Panc1 (cell line): Measurements from ENCODE around the gene ARL13B. TPM values are rescaled to one million over a fixed set of nuclear protein-coding genes. Genes with fewer than 3 reads are reported as not detected.
A peak's percentile ranks its signal among the peaks of the same experiment; 100 is the strongest.
"Not testable (repeated sequence)": the region's sequence is repeated elsewhere in the genome, so short reads cannot be mapped to it uniquely, and the experiment has no call there.

ENCODE experiments used
- ATAC-seq: fragments of 200-7000 bp; cut with Tn5 transposase; 2 replicates; pipeline ENCODE4 v1.9.1; 2020; ENCODE audit warnings: mild to moderate bottlenecking, moderate library complexity
- BruUV-seq: library from RNA; stranded (reverse); fragments of 400-500 nt; replicated peaks from 2 replicates; lab custom pipeline; 2021; lab: Mats Ljungman, UMichigan
- CTCF ChIA-PET: fragments of 300-600 bp; sonication (Branson Sonifier 250); formaldehyde crosslinking; loops from one replicate; lab custom pipeline; 2022; ENCODE audit warnings: antibody characterized with exemption; lab: Charles Lee
- POLR2A ChIA-PET: fragments of 300-600 bp; sonication (Branson Sonifier 250); formaldehyde crosslinking; loops from one replicate; lab custom pipeline; 2022; ENCODE audit warnings: antibody characterized with exemption; lab: Charles Lee
- DNase-seq: peaks from one replicate; pipeline ENCODE4 v3.0.0-alpha.2; 2010; ENCODE audit warnings: low read depth, low spot score
- H3K27ac ChIP-seq: 2 replicates; pipeline ENCODE4 v1.5.1; 2011; ENCODE audit warnings: mild to moderate bottlenecking, low read length, inconsistent platforms
- H3K27me3 ChIP-seq: fragments of 200-500 bp; sonication (Bioruptor generic); 2 replicates; pipeline ENCODE4 v1.6.0; 2014; ENCODE audit warnings: low read length, inconsistent platforms; ENCODE audit not compliant: control insufficient read depth, insufficient read depth
- H3K36me3 ChIP-seq: fragments of 200-500 bp; sonication (Bioruptor generic); 2 replicates; pipeline ENCODE4 v1.5.1; 2014; ENCODE audit warnings: inconsistent platforms, mild to moderate bottlenecking, low read length, moderate library complexity; ENCODE audit not compliant: control insufficient read depth, insufficient read depth
- H3K4me1 ChIP-seq: 2 replicates; pipeline ENCODE4 v1.5.1; 2011; ENCODE audit warnings: inconsistent platforms, mild to moderate bottlenecking, low read length, moderate library complexity; ENCODE audit not compliant: control insufficient read depth, insufficient read depth
- H3K4me3 ChIP-seq, 2 experiments: 2 replicates each; pipeline ENCODE4 v1.5.1; 2011 to 2012; ENCODE audit warnings: low read depth in 2 of 2, low read length in 2 of 2, mild to moderate bottlenecking in 2 of 2, inconsistent platforms in 1 of 2, moderate library complexity in 1 of 2
- H3K9me3 ChIP-seq: fragments of 200-500 bp; sonication (Bioruptor generic); 2 replicates; pipeline ENCODE4 v1.5.1; 2014; ENCODE audit warnings: low read depth, mild to moderate bottlenecking, inconsistent platforms, low read length, moderate library complexity; ENCODE audit not compliant: control insufficient read depth, insufficient read depth
- CTCF ChIP-seq: fragments of 450-650 bp; IDR thresholded peaks from 2 replicates; pipeline ENCODE4 v1.5.1; 2017; ENCODE audit warnings: mild to moderate bottlenecking
- POLR2AphosphoS5 ChIP-seq: IDR thresholded peaks from 2 replicates; pipeline ENCODE4 v1.6.1; 2012; ENCODE audit warnings: mild to moderate bottlenecking, low read depth, low read length, moderate library complexity
- SIN3A ChIP-seq: IDR thresholded peaks from 2 replicates; pipeline ENCODE4 v1.6.1; 2012; ENCODE audit warnings: low read depth, mild to moderate bottlenecking, low read length, moderate library complexity, borderline replicate concordance; ENCODE audit not compliant: insufficient read depth
- TCF7L2 ChIP-seq: IDR thresholded peaks from 2 replicates; pipeline ENCODE4 v1.6.1; 2011; ENCODE audit warnings: mild to moderate bottlenecking, low read depth, low read length, inconsistent platforms
- in situ Hi-C: cut with HindIII; loops from 2 replicates; pipeline ENCODE4 v1.10.0; 2016; ENCODE audit warnings: low sequenced_read_pairs, low pct_unique_long_range_greater_than_20kb
- intact Hi-C: fragments of 100-400 bp; cut with micrococcal nuclease; formaldehyde crosslinking; loops from one replicate; pipeline ENCODE4 v1.10.0; 2022; ENCODE audit not compliant: unreplicated experiment
- total RNA-seq: library from RNA; stranded (reverse); gene quantifications from one replicate; pipeline ENCODE4 v1.2.1, GENCODE V29; 2021; ENCODE audit not compliant: unreplicated experiment
- TF ChIP-seq, protein P1 (sequence below), 2 experiments: IDR thresholded peaks; 2 replicates each; pipeline ENCODE4 v1.6.1; 2011 to 2012; ENCODE audit warnings: low read depth in 2 of 2, control low read depth in 1 of 2, low read length in 1 of 2, mild to moderate bottlenecking in 1 of 2, moderate library complexity in 1 of 2; ENCODE audit not compliant: insufficient read depth in 1 of 2

Gene ARL13B
- total RNA-seq, 1 experiment from 2014 or later, result 26.6 TPM

DNA sequence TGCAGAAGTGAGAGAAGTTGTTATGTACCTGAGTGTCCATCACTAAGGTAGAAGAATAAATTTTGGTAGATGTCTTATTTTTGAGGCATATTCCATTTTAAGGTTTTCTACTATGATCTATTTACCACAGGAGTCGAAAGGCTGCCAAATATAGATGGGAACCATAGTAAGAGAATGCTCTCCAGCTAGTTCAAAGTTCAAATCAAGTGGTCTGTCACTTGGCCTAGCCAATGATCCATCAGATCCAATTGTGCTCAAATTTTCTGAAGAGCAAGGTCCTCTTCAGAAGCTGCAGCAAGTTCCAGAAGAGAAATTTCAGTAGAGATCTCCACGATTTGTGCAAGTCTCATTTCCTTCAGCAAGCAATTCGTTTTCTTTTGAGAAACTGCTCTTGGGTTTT, 17.2 kb upstream of the ARL13B start:
- intact Hi-C loops, result no loop called here
- Histone ChIP-seq H3K36me3 (no peaks in the 10 kb centered on the region), H3K27ac (no peak overlapping the region), H3K9me3 (no peaks in the 10 kb centered on the region), H3K27me3 (no peaks in the 10 kb centered on the region), H3K4me1 (no peaks in the 10 kb centered on the region), H3K4me3 (no peak overlapping the region)
- no peak for TF ChIP-seq POLR2AphosphoS5
- TF ChIP-seq, protein P1, sequence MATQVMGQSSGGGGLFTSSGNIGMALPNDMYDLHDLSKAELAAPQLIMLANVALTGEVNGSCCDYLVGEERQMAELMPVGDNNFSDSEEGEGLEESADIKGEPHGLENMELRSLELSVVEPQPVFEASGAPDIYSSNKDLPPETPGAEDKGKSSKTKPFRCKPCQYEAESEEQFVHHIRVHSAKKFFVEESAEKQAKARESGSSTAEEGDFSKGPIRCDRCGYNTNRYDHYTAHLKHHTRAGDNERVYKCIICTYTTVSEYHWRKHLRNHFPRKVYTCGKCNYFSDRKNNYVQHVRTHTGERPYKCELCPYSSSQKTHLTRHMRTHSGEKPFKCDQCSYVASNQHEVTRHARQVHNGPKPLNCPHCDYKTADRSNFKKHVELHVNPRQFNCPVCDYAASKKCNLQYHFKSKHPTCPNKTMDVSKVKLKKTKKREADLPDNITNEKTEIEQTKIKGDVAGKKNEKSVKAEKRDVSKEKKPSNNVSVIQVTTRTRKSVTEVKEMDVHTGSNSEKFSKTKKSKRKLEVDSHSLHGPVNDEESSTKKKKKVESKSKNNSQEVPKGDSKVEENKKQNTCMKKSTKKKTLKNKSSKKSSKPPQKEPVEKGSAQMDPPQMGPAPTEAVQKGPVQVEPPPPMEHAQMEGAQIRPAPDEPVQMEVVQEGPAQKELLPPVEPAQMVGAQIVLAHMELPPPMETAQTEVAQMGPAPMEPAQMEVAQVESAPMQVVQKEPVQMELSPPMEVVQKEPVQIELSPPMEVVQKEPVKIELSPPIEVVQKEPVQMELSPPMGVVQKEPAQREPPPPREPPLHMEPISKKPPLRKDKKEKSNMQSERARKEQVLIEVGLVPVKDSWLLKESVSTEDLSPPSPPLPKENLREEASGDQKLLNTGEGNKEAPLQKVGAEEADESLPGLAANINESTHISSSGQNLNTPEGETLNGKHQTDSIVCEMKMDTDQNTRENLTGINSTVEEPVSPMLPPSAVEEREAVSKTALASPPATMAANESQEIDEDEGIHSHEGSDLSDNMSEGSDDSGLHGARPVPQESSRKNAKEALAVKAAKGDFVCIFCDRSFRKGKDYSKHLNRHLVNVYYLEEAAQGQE (IDR thresholded peaks at IDR 0.05; ENCODE audit: insufficient read depth in 1 of 2, low read depth in 2 of 2, low read length in 1 of 2), result no peak
- no peak for TF ChIP-seq CTCF
- TF ChIP-seq SIN3A, result no peak
- no peak for TF ChIP-seq TCF7L2
- CTCF ChIA-PET, result no interaction called here
- DNase-seq (no peak), ATAC-seq (no peak)
- in situ Hi-C loops, result no loop called here
- POLR2A ChIA-PET, result no interaction called here
- BruUV-seq, result no TSS peak

DNA sequence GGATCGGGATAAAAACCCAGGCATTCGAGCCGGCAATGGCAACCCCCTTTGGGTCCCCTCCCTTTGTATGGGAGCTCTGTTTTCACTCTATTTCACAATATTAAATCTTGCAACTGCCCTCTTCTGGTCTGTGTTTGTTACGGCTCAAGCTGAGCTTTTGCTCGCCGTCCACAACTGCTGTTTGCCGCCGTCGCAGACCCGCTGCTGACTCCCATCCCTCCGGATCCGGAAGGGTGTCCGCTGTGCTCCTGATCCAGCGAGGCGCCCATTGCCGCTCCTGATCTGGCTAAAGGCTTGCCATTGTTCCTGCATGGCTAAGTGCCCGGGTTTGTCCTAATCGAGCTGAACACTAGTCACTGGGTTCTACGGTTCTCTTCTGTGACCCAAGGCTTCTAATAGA, 14.8 kb upstream of the ARL13B start:
- ATAC-seq, POLR2A ChIA-PET, H3K4me1 ChIP-seq, intact Hi-C loops, CTCF ChIA-PET, H3K4me3 ChIP-seq, H3K9me3 ChIP-seq, H3K36me3 ChIP-seq, BruUV-seq, H3K27ac ChIP-seq, in situ Hi-C loops, DNase-seq, H3K27me3 ChIP-seq: not testable (repeated sequence)

DNA sequence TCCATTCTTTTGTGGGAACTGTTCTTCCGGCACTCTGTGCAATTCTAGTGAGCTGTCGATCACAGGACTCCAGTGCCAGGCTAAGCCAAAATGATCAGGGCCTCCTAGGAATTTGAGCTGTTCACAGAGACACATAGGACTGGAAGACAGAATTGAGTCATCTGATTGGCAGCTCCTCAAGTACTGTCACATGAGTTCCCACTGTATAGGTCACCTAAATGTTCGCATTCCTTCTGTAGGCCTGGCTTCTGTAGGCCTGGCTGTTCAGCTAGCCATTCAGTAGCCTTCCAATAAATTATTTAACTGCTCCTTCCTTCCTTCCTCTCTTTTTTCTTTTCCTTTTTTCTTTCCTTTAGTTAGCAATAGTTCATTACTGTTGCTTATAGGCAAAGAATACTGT, 10.5 kb upstream of the ARL13B start:
- Histone ChIP-seq H3K27ac (no peak overlapping the region), H3K27me3 (no peaks in the 10 kb centered on the region), H3K9me3 (no peaks in the 10 kb centered on the region), H3K36me3 (no peaks in the 10 kb centered on the region), H3K4me3 (no peak overlapping the region), H3K4me1 (0 out of 2 replicates have a peak, but pooled peaks cover 4% of the 10 kb centered on the region)
- in situ Hi-C loops, result no loop called here
- peak; percentile 85 for DNase-seq
- ChIA-PET POLR2A (no interaction called here), CTCF (no interaction called here)
- no peak for TF ChIP-seq SIN3A
- no peak for TF ChIP-seq TCF7L2
- ATAC-seq, result no peak
- intact Hi-C loops, result no loop called here
- no TSS peak for BruUV-seq
